Stimulated activated CD8-positive, alpha-beta memory T cell treated with anti-CD3 and anti-CD28 coated beads, Interleukin-4, amount 100 ng/mL, for 4 hours (primary cell): ENCODE results near the gene FCHSD2.

Source experiments
- DNase-seq, 2 donors: peaks; one replicate each; pipeline ENCODE4 v3.0.0-alpha.2; 2020; ENCODE audit warnings: low read depth in 2 of 2, low spot score in 1 of 2

FCHSD2 gene

GRCh38 chr11:73172992-73173656, 31.0 kb upstream of the FCHSD2 start:
- DNase-seq: no peak

GRCh38 chr11:73171436-73172161, 29.5 kb upstream of the FCHSD2 start:
- no peak for DNase-seq

GRCh38 chr11:73170140-73170539, 28.0 kb upstream of the FCHSD2 start:
- DNase-seq: no peak

GRCh38 chr11:73168925-73169579, 26.9 kb upstream of the FCHSD2 start:
- DNase-seq: no peak

- DNase-seq: no peak
Observed at GRCh38 chr11:73167363-73167954, 25.3 kb upstream of the FCHSD2 start.

GRCh38 chr11:73164803-73165540, 22.9 kb upstream of the FCHSD2 start:
- DNase-seq: no peak

- DNase-seq: no peak
Observed at GRCh38 chr11:73163638-73164174, 21.6 kb upstream of the FCHSD2 start.

GRCh38 chr11:73162196-73162740, 20.1 kb upstream of the FCHSD2 start:
- no peak for DNase-seq

GRCh38 chr11:73160005-73160760, 18.1 kb upstream of the FCHSD2 start:
- DNase-seq: no peak

- DNase-seq: no peak
Observed at GRCh38 chr11:73159297-73159696, 17.2 kb upstream of the FCHSD2 start.

GRCh38 chr11:73158356-73159051, 16.4 kb upstream of the FCHSD2 start:
- DNase-seq: no peak

GRCh38 chr11:73157101-73158010, 15.2 kb upstream of the FCHSD2 start:
- no peak for DNase-seq

GRCh38 chr11:73156686-73157085, 14.6 kb upstream of the FCHSD2 start:
- no peak for DNase-seq

GRCh38 chr11:73156114-73156513, 14.0 kb upstream of the FCHSD2 start:
- no peak for DNase-seq

GRCh38 chr11:73155102-73155501, 13.0 kb upstream of the FCHSD2 start:
- no peak for DNase-seq

- DNase-seq: no peak
Observed at GRCh38 chr11:73154178-73154577, 12.1 kb upstream of the FCHSD2 start.

GRCh38 chr11:73152861-73153483, 10.9 kb upstream of the FCHSD2 start:
- DNase-seq: no peak
